HepG2 (cell line): ENCODE data around the gene GNG7. TPM values are rescaled to one million over a fixed set of nuclear protein-coding genes. Genes with fewer than 3 reads are reported as not detected.

Source experiments
- HMGXB4 ChIP-seq, 2 experiments: sonication (generic) in 1 of 2; formaldehyde crosslinking in 1 of 2; IDR thresholded peaks; 2 replicates each; pipeline versions ENCODE4 v1.4.0 to v1.6.1; 2018 to 2020; ENCODE audit warnings: missing genetic modification reagents in 2 of 2, borderline replicate concordance in 1 of 2, low read depth in 1 of 2, mild to moderate bottlenecking in 1 of 2, missing biosample characterization in 1 of 2
- HNF4G ChIP-seq, 2 experiments: sonication (generic) in 1 of 2; formaldehyde crosslinking in 1 of 2; IDR thresholded peaks; 2 replicates each; pipeline versions ENCODE4 v1.4.0 to v1.6.1; 2011 to 2020; ENCODE audit warnings: borderline replicate concordance in 2 of 2, low read depth in 2 of 2, mild to moderate bottlenecking in 2 of 2, low read length in 1 of 2, missing genetic modification reagents in 1 of 2, moderate library complexity in 1 of 2
- IKZF1 ChIP-seq: fragments of 450-650 bp; IDR thresholded peaks from 2 replicates; pipeline ENCODE4 v1.7.1; 2016
- KDM4B ChIP-seq: sonication (generic); formaldehyde crosslinking; IDR thresholded peaks from 2 replicates; pipeline ENCODE4 v1.4.0; 2020; ENCODE audit warnings: missing genetic modification reagents
- MTA1 ChIP-seq: sonication (generic); formaldehyde crosslinking; IDR thresholded peaks from 2 replicates; pipeline ENCODE4 v1.4.0; 2020; ENCODE audit warnings: missing genetic modification reagents, mild to moderate bottlenecking, borderline replicate concordance
- NFE2L2 ChIP-seq: fragments of 150-350 bp; IDR thresholded peaks from 2 replicates; pipeline ENCODE4 v1.6.1; 2014; ENCODE audit warnings: low read length
- NFIC ChIP-seq: IDR thresholded peaks from 2 replicates; pipeline ENCODE4 v1.6.1; 2012; ENCODE audit warnings: mild to moderate bottlenecking, low read length, inconsistent platforms
- NRL ChIP-seq: sonication (generic); formaldehyde crosslinking; IDR thresholded peaks from 2 replicates; pipeline ENCODE4 v1.5.0; 2020; ENCODE audit warnings: missing genetic modification reagents, mild to moderate bottlenecking, moderate library complexity, borderline replicate concordance
- RARG ChIP-seq: sonication (generic); formaldehyde crosslinking; IDR thresholded peaks from 2 replicates; pipeline ENCODE4 v1.4.0; 2020; ENCODE audit warnings: low read depth, mild to moderate bottlenecking, missing genetic modification reagents
- SIX4 ChIP-seq: sonication (generic); formaldehyde crosslinking; IDR thresholded peaks from 2 replicates; pipeline ENCODE4 v1.4.0; 2020; ENCODE audit warnings: missing genetic modification reagents
- SOX13 ChIP-seq, 3 experiments: fragments of 450-650 bp in 1 of 3; sonication (generic) in 1 of 3; formaldehyde crosslinking in 1 of 3; IDR thresholded peaks in 2 of 3; conservative IDR thresholded peaks in 1 of 3; 2 replicates each; pipeline versions ENCODE4 v1.5.0 to v1.6.1; 2016 to 2020; ENCODE audit warnings: antibody characterized with exemption in 1 of 3, mild to moderate bottlenecking in 1 of 3, missing compliant biosample characterization in 1 of 3, missing genetic modification reagents in 1 of 3, moderate library complexity in 1 of 3
- SSRP1 ChIP-seq: IDR thresholded peaks from 2 replicates; pipeline ENCODE4 v1.6.1; 2016; ENCODE audit warnings: control low read depth
- TBX2 ChIP-seq: sonication (generic); formaldehyde crosslinking; IDR thresholded peaks from 2 replicates; pipeline ENCODE4 v1.5.0; 2020; ENCODE audit warnings: missing genetic modification reagents, mild to moderate bottlenecking, borderline replicate concordance
- TOPORS ChIP-seq: sonication (generic); formaldehyde crosslinking; IDR thresholded peaks from 2 replicates; pipeline ENCODE4 v1.8.0; 2023; ENCODE audit warnings: mild to moderate bottlenecking, missing genetic modification reagents
- ZFX ChIP-seq: sonication (generic); formaldehyde crosslinking; IDR thresholded peaks from 2 replicates; pipeline ENCODE4 v1.4.0; 2020; ENCODE audit warnings: mild to moderate bottlenecking, low read depth, missing genetic modification reagents, moderate library complexity
- ZKSCAN1 ChIP-seq: fragments of 150-350 bp; IDR thresholded peaks from 2 replicates; pipeline ENCODE4 v1.6.1; 2014; ENCODE audit warnings: low read length
- ZNF274 ChIP-seq: sonication (generic); formaldehyde crosslinking; IDR thresholded peaks from 2 replicates; pipeline ENCODE4 v1.5.1; 2020; ENCODE audit warnings: mild to moderate bottlenecking, missing genetic modification reagents
- ZNF292 ChIP-seq: sonication (generic); formaldehyde crosslinking; IDR thresholded peaks from 2 replicates; pipeline ENCODE4 v1.8.1; 2022; ENCODE audit warnings: mild to moderate bottlenecking, low read depth, missing genetic modification reagents, borderline replicate concordance
- ZNF34 ChIP-seq: sonication (generic); formaldehyde crosslinking; IDR thresholded peaks from 2 replicates; pipeline ENCODE4 v1.4.0; 2020; ENCODE audit warnings: mild to moderate bottlenecking, missing genetic modification reagents, borderline replicate concordance
- ZNF430 ChIP-seq: sonication (generic); formaldehyde crosslinking; IDR thresholded peaks from 2 replicates; pipeline ENCODE4 v1.9.0; 2021; ENCODE audit warnings: mild to moderate bottlenecking, missing genetic modification reagents
- ZNF740 ChIP-seq: sonication (generic); formaldehyde crosslinking; IDR thresholded peaks from 2 replicates; pipeline ENCODE4 v1.4.0; 2020; ENCODE audit warnings: missing genetic modification reagents
- polyA plus RNA-seq, 8 experiments: library from polyadenylated mRNA; depleted of rRNA in 3 of 8; stranded (reverse) in 7 of 8; unstranded in 1 of 8; fragments of >200 nt; fragmentation: Illumina TruSeq in 4 of 8; extraction: Trizol in 4 of 8; gene quantifications; 2 replicates each; pipeline versions ENCODE4 v1.2.1 to v1.2.3, GENCODE V29; 2011 to 2016; ENCODE audit warnings: low read depth in 4 of 8, missing spikeins in 1 of 8, mixed read lengths in 1 of 8; ENCODE audit not compliant: insufficient read depth in 1 of 8
- total RNA-seq, 5 experiments: library from RNA; depleted of rRNA; stranded (reverse); fragments of >200 nt; fragmentation: Illumina TruSeq; extraction: Trizol; gene quantifications; 2 replicates each; pipeline ENCODE4 v1.2.3, GENCODE V29; 2016; ENCODE audit warnings: low read depth in 1 of 5

Gene GNG7
- total and polyA plus RNA-seq, 2 of the 13 experiments (the other 11 are each of a cell fraction or from before 2014, with no cell fraction given), result 1.4 to 3.3 TPM

- TF ChIP-seq ZNF740 (peak; percentile 12; the same call in 1 of the 2 replicates), ZFX (CRISPR knock-in tag) (peak; percentile 6; the same call in 1 of the 2 replicates), TBX2 (CRISPR knock-in tag) (no peak), TOPORS (CRISPR knock-in tag) (no peak), NFIC (no peak), ZNF34 (CRISPR knock-in tag) (no peak), SOX13 (IDR thresholded peaks at IDR 0.05) (no peak), SOX13 (CRISPR knock-in tag; conservative IDR thresholded peaks at IDR 0.05 in 1 of 2, IDR thresholded peaks at IDR 0.05 in 1 of 2) (0 out of 4 replicates have a peak, but pooled peaks of 1 of the 2 experiments have one; percentile 19), HNF4G (IDR thresholded peaks at IDR 0.05; ENCODE audit: borderline replicate concordance, low read depth, low read length) (peak; percentile 62), HNF4G (CRISPR knock-in tag; IDR thresholded peaks at IDR 0.05; ENCODE audit: borderline replicate concordance, low read depth) (no peak), HMGXB4 (CRISPR knock-in tag; IDR thresholded peaks at IDR 0.05; ENCODE audit: borderline replicate concordance in 1 of 2, low read depth in 1 of 2) (peak in 1 of 2 experiments; percentile 33; a peak in 1 of 4 replicates), RARG (CRISPR knock-in tag) (no peak), ZNF274 (no peak), NFE2L2 (no peak), ZNF430 (CRISPR knock-in tag) (peak; percentile 54; the same call in 1 of the 2 replicates), SIX4 (no peak), KDM4B (CRISPR knock-in tag) (0 out of 2 replicates have a peak, but pooled peaks have one; percentile 4), IKZF1 (no peak), ZNF292 (0 out of 2 replicates have a peak, but pooled peaks have one; percentile 15), ZKSCAN1 (no peak), MTA1 (0 out of 2 replicates have a peak, but pooled peaks have one; percentile 14), SSRP1 (CRISPR knock-in tag) (no peak), NRL (CRISPR knock-in tag) (no peak)
Observed at GRCh38 chr19:2547033-2547680, 155.3 kb downstream of the GNG7 start (continued).
